Hepatocyte (in vitro differentiated cells): Measurements from ENCODE around the gene HHATL. TPM values are rescaled to one million over a fixed set of nuclear protein-coding genes. Genes with fewer than 3 reads are reported as not detected.

ENCODE experiments used
- DNase-seq: peaks from one replicate; pipeline ENCODE4 v3.0.0-alpha.2; 2016; ENCODE audit warnings: low spot score
- H2AFZ ChIP-seq: fragments of 200-600 bp; sonication (generic); 2 replicates; pipeline ENCODE4 v1.6.0; 2016; ENCODE audit warnings: antibody characterized with exemption, mild to moderate bottlenecking
- H3K27ac ChIP-seq: fragments of 200-600 bp; sonication (generic); 2 replicates; pipeline ENCODE4 v1.5.1; 2016; ENCODE audit warnings: mild to moderate bottlenecking
- H3K27me3 ChIP-seq: fragments of 200-600 bp; sonication (generic); 2 replicates; pipeline ENCODE4 v1.6.1; 2016
- H3K36me3 ChIP-seq: fragments of 200-600 bp; sonication (generic); replicated peaks from 2 replicates; pipeline ENCODE4 v1.5.1; 2016; ENCODE audit warnings: low read depth; ENCODE audit not compliant: insufficient read depth
- H3K4me1 ChIP-seq: fragments of 200-600 bp; sonication (generic); 2 replicates; pipeline ENCODE4 v1.5.1; 2016; ENCODE audit warnings: mild to moderate bottlenecking, moderate library complexity; ENCODE audit not compliant: insufficient read depth
- H3K4me2 ChIP-seq: fragments of 200-600 bp; sonication (generic); 2 replicates; pipeline ENCODE4 v1.6.0; 2016
- H3K4me3 ChIP-seq: fragments of 200-600 bp; sonication (generic); 2 replicates; pipeline ENCODE4 v1.5.1; 2016; ENCODE audit warnings: mild to moderate bottlenecking
- H3K79me2 ChIP-seq: fragments of 200-600 bp; sonication (generic); 2 replicates; pipeline ENCODE4 v1.6.0; 2017; ENCODE audit warnings: mild to moderate bottlenecking
- H3K9me2 ChIP-seq: fragments of 200-600 bp; sonication (generic); replicated peaks from 2 replicates; pipeline ENCODE4 v1.6.0; 2017; ENCODE audit warnings: mild to moderate bottlenecking; ENCODE audit not compliant: insufficient read depth
- H3K9me3 ChIP-seq: fragments of 200-600 bp; sonication (generic); 2 replicates; pipeline ENCODE4 v1.5.1; 2016; ENCODE audit warnings: low read depth, mild to moderate bottlenecking
- H4K20me1 ChIP-seq: fragments of 200-600 bp; sonication (generic); 2 replicates; pipeline ENCODE4 v1.6.0; 2016; ENCODE audit warnings: mild to moderate bottlenecking; ENCODE audit not compliant: insufficient read depth, poor library complexity, severe bottlenecking
- EZH2 ChIP-seq: fragments of 200-600 bp; sonication (generic); IDR thresholded peaks from 2 replicates; pipeline ENCODE4 v1.6.1; 2016; ENCODE audit warnings: antibody characterized with exemption, mild to moderate bottlenecking, borderline replicate concordance
- EZH2phosphoT487 ChIP-seq: fragments of 200-600 bp; sonication (generic); IDR thresholded peaks from one replicate; pipeline ENCODE4 v1.6.1; 2018; ENCODE audit warnings: antibody characterized with exemption, mild to moderate bottlenecking, low read depth, moderate library complexity; ENCODE audit not compliant: unreplicated experiment, severe bottlenecking
- WGBS: methylation state at CpG from one replicate; pipeline ENCODE4 v1.1.6; 2016; ENCODE audit warnings: low lambda C conversion rate; ENCODE audit errors: missing lambda C conversion rate; 5-methylcytosine and 5-hydroxymethylcytosine counted together
- polyA plus RNA-seq: library from polyadenylated mRNA; unstranded; fragments of >200 nt; fragmentation: Nextera tagmentation; extraction: Ambion mirVana; gene quantifications from 2 replicates; pipeline ENCODE4 v1.2.1, GENCODE V29; 2016
- total RNA-seq: library from RNA; depleted of rRNA; stranded (reverse); fragments of >200 nt; gene quantifications from 2 replicates; pipeline ENCODE4 v1.2.3, GENCODE V29; 2014
- TF ChIP-seq, protein P1 (sequence below): fragments of 200-600 bp; sonication (generic); IDR thresholded peaks from 2 replicates; pipeline ENCODE4 v1.5.1; 2016; ENCODE audit warnings: antibody characterized with exemption, mild to moderate bottlenecking; ENCODE audit not compliant: poor library complexity

HHATL gene
- total and polyA plus RNA-seq, 2 experiments from 2014 or later = not detected

GRCh38 chr3:42749753-42750231 is 47.2 kb upstream of the HHATL start:
- no peak overlapping the region for H2AFZ ChIP-seq
- no peaks in the 10 kb centered on the region for H4K20me1 ChIP-seq
- no peak for DNase-seq
- TF ChIP-seq EZH2phosphoT487 (no peak), EZH2 (no peak)
- TF ChIP-seq, protein P1, sequence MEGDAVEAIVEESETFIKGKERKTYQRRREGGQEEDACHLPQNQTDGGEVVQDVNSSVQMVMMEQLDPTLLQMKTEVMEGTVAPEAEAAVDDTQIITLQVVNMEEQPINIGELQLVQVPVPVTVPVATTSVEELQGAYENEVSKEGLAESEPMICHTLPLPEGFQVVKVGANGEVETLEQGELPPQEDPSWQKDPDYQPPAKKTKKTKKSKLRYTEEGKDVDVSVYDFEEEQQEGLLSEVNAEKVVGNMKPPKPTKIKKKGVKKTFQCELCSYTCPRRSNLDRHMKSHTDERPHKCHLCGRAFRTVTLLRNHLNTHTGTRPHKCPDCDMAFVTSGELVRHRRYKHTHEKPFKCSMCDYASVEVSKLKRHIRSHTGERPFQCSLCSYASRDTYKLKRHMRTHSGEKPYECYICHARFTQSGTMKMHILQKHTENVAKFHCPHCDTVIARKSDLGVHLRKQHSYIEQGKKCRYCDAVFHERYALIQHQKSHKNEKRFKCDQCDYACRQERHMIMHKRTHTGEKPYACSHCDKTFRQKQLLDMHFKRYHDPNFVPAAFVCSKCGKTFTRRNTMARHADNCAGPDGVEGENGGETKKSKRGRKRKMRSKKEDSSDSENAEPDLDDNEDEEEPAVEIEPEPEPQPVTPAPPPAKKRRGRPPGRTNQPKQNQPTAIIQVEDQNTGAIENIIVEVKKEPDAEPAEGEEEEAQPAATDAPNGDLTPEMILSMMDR = peak; percentile 49
- peaks cover 23% of the 10 kb centered on the region for H3K4me1 ChIP-seq
- H3K27ac ChIP-seq = peak overlapping the region; percentile 22
- H3K36me3 ChIP-seq = no peaks in the 10 kb centered on the region
- 50% methylated on average over 10 of the region's 10 CpGs for WGBS
- no peaks in the 10 kb centered on the region for H3K9me3 ChIP-seq
- H3K27me3 ChIP-seq = no peaks in the 10 kb centered on the region
- H3K4me3 ChIP-seq = no peak overlapping the region
- H3K9me2 ChIP-seq = no peaks in the 10 kb centered on the region
- H3K4me2 ChIP-seq = no peak overlapping the region
- no peaks in the 10 kb centered on the region for H3K79me2 ChIP-seq

- Histone ChIP-seq H3K27ac (peak overlapping the region; percentile 2), H3K4me3 (no peak overlapping the region)
Observed at GRCh38 chr3:42749025-42749752, 46.6 kb upstream of the HHATL start.

GRCh38 chr3:42747581-42747980 is 45.0 kb upstream of the HHATL start:
- Histone ChIP-seq H3K79me2 (no peaks in the 10 kb centered on the region), H3K4me1 (peaks cover 23% of the 10 kb centered on the region), H3K27ac (peak overlapping the region; percentile 79), H3K4me2 (no peak overlapping the region), H3K9me2 (no peaks in the 10 kb centered on the region), H3K4me3 (no peak overlapping the region), H3K36me3 (no peaks in the 10 kb centered on the region), H3K27me3 (no peaks in the 10 kb centered on the region), H4K20me1 (no peaks in the 10 kb centered on the region), H3K9me3 (no peaks in the 10 kb centered on the region), H2AFZ (no peak overlapping the region)
- DNase-seq = no peak
- TF ChIP-seq EZH2phosphoT487 = no peak
- TF ChIP-seq, protein P1 = no peak
- no peak for TF ChIP-seq EZH2
- WGBS = 89% methylated on average over 6 of the region's 6 CpGs

More at GRCh38 chr3:42749025-42749752, 46.6 kb upstream of the HHATL start:
- Histone ChIP-seq H4K20me1 (no peaks in the 10 kb centered on the region), H3K79me2 (no peaks in the 10 kb centered on the region), H3K9me2 (no peaks in the 10 kb centered on the region), H3K36me3 (no peaks in the 10 kb centered on the region), H3K4me1 (peaks cover 23% of the 10 kb centered on the region), H3K4me2 (no peak overlapping the region), H3K27me3 (no peaks in the 10 kb centered on the region), H2AFZ (no peak overlapping the region), H3K9me3 (no peaks in the 10 kb centered on the region)
- no peak for DNase-seq
- 87% methylated on average over 10 of the region's 10 CpGs for WGBS
- TF ChIP-seq, protein P1 = no peak
- TF ChIP-seq EZH2 (no peak), EZH2phosphoT487 (no peak)
